ENCODE data around the gene COPS3.

The COPS3 gene

GRCh38 chr17:17237026-17237799 is 43.8 kb downstream of the COPS3 start, which contains the start of gene FLCN:
Gene FLCN (minus strand): TSS chr17:17237168. CDS start chr17:17228137, 9,031 bp downstream.
- peak; percentile 90 for DNase-seq

GRCh38 chr17:17236295-17237025 is 44.6 kb downstream of the COPS3 start:
- DNase-seq, result peak; percentile 2

- DNase-seq, result no peak
Observed at GRCh38 chr17:17235212-17236174, 45.6 kb downstream of the COPS3 start.

GRCh38 chr17:17232303-17232621 is 48.8 kb downstream of the COPS3 start:
- DNase-seq, result no peak

- no peak for DNase-seq
Observed at GRCh38 chr17:17231621-17232302, 49.3 kb downstream of the COPS3 start.

GRCh38 chr17:17229416-17230384 is 51.3 kb downstream of the COPS3 start:
- DNase-seq, result no peak

- no peak for DNase-seq
Observed at GRCh38 chr17:17228521-17229279, 52.3 kb downstream of the COPS3 start.

DNA sequence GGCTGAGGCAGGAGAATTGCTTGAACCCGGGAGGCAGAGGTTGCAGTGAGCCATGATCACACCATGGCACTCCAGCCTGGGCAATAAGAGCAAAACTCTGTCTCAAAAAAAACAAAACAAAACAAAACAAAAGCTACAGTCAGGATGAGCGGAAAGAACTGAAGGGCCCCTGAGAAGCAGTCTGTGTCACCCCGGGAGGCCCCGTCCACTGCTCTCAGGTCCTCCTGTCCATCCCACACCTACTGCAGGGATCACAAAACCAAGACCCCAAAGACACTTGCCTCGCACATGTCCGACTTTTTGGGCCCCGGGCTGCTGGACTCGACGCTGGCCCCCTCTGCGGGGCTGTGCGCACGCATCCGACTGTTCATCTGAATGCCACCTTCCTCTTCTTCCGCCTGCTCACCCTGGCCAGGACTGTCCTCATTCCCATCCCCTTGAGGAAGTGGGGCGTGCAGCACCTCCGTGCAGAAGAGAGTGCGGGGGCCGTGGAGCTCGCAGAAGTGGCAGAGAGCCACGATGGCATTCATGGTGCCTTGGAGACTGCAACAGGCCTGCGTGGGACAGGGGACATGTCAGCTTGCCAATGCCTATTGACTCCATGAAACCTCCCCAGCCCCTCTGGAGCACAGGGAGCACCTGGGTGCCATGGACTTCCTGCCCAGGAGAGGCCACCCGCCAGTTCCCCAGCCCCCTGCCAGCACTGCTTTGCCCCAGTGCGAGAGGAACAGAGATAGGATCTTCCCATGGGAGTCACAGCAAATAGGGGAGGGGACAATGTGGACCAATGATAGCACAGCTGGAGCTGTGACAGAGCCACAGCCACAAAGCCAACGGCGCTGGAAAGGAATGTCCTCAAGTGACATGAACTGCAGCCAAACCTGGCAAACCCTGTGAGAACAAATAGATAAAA is 53.2 kb downstream of the COPS3 start:
- no peak for DNase-seq

DNA sequence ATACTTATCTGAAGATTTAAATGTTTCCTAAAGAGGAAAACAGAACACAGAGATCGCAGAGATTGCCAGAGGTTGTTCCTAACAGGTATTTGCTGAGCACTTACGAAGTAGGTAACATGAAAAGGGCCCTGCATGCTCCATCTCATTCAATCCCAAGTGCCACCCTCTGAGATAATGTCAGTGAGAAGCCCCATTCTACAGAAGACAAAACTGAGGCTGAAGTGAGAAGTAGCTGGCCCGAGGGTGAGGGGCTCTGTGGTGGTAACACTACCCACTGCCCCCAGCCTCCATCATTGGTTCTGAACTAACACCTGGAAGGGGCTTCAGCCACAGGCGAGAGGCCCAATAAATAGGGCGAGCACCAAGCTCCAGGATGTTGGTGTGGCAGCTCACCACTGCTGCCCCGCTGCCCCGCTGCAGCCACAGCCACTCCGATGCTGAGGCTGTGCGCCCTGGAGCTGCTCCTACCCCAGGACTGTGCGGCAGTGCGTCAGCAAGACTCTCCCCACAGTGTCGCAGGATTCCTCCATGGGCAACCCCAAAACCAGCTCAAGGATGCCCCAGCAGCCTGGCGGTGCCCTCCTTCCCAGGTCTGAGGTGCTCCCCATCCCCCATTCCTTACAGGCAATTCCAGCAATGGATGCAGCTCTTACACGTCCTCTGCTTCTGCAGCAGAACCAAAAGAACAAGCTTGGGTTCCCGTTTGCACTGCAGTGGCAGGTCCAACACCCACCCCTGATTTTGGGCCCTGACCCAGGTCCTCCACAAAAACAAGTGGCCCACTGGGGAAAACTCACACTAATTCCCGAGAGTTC is 54.4 kb downstream of the COPS3 start:
- no peak for DNase-seq

DNA sequence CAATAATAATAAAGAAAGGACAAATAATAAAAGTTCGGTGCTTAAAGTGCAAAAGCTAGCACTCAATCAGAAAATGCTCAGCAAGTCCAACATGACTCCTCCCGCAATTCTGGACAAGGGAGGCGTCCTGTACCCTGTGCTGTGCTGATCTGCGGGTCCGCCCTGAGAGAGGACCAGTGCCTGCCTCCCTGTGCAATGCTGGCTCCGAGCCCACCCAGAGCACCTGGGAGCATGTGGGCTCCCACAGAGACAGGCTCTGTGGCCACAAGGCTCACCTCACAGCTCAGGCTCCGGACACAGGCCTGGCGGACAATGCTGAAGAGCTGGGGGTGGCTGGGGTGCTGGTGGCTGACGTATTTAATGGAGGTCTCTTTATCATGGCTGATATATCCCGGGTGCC is 55.1 kb downstream of the COPS3 start:
- no peak for DNase-seq

DNA sequence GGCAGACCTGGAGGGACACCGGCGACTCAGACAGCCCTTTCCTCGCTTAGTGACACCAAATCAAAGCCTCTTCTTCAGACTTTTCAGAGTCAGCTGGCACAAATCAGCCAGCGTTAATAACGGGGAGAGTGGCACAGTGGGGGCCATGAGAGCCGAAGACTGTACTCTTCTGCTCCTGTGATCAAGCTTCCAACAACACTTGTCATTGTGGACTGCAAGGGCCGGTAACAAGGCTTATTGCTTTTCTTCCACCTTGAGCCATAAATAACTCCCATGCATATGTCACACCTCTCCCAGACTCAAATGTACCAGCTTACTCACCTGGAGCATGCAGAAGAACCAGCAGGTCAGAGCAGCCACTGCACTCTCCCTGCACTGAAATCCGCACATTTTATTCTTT is 56.9 kb downstream of the COPS3 start:
- DNase-seq, result no peak

DNA sequence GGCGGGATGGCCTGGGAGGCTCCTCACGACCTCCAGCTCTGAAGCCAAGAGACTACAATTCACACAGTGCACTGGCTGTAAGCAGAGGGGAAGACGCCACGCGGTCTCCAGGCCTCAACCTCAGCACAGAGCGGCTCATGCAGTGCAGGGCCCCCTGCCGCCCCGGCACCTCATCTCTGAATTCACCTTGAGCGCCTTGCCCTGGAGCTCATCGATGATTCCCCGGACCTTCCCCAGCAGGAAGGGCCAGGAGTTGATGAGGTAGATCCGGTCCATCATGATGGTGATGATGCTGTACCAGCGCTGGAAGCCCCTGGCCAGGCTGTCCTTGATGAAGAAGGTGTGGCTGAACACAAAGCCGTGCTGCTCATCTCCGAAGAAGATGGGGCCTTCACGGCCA is 57.3 kb downstream of the COPS3 start:
- DNase-seq, result no peak

DNA sequence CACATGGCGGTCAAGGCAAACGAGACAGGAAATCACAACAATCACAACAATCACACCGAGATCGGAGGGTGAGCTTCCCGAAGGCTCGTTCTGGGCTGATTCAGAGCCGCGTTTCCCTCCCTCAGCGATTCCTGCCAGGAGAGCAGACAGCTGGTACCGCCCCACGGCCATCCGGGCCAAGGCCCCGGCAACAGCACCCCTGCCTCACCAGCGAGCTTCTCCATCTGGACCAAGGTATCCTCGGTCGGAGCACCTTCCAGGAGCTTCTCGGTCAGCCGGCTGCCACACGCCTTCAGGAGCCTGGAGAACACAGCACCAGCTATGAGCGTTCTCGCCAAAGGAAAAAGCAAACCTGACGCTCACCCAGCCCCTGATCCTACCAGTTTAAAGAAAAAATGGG is 59.7 kb downstream of the COPS3 start:
- DNase-seq, result no peak

- no peak for DNase-seq
Observed at GRCh38 chr17:17220529-17220928, 60.5 kb downstream of the COPS3 start.

DNA sequence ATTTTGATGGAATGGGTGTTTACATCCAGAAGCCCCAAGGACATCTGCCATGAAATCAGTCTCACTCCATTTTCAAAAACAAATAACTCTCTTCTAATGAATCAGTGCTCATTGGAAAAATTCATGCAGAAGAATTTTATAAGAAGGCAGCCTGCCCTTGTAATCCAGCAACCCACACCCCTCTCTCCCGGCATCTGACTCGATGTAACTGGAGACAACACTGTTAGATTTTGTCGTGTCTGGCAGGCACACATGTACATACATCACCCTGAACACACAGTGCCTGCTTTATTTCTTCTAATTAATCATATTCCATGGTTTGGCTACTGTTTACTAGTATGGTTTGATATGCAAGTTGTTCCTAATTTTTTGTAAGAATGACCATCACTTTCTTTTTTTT is 63.1 kb downstream of the COPS3 start:
- no peak for DNase-seq

- no peak for DNase-seq
Observed at GRCh38 chr17:17216776-17217175, 64.3 kb downstream of the COPS3 start.

GRCh38 chr17:17216236-17216635 is 64.8 kb downstream of the COPS3 start:
- no peak for DNase-seq

DNA sequence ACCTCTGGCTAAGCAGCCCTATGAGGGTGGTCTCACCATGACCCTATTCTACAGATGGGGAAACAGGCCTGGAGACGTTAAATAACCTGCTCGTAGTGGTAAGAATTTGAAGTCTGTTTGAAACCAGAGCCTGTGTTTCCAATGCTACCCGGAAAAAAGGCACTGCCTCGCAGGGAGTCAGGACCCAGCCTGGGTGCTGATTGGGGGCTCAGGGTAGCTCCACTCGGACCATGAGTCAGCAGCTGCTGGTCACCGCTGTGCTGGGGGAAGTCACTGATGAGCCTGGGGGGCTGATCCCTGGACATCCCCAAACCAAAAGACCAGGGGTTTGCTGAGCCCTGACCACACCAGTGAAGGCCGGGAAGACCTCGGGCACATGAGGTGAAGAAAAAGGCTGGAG is 65.5 kb downstream of the COPS3 start:
- DNase-seq, result no peak
